SH-SY5Y (cell line): ENCODE measurements around the gene ARVCF.

Experiments used
- GATA2 ChIP-seq: IDR thresholded peaks from 2 replicates; pipeline ENCODE4 v1.6.1; 2011; ENCODE audit warnings: mild to moderate bottlenecking, low read depth, low read length
- GATA3 ChIP-seq: IDR thresholded peaks from 2 replicates; pipeline ENCODE4 v1.6.1; 2011; ENCODE audit warnings: low read depth, mild to moderate bottlenecking, low read length, moderate library complexity

DNA sequence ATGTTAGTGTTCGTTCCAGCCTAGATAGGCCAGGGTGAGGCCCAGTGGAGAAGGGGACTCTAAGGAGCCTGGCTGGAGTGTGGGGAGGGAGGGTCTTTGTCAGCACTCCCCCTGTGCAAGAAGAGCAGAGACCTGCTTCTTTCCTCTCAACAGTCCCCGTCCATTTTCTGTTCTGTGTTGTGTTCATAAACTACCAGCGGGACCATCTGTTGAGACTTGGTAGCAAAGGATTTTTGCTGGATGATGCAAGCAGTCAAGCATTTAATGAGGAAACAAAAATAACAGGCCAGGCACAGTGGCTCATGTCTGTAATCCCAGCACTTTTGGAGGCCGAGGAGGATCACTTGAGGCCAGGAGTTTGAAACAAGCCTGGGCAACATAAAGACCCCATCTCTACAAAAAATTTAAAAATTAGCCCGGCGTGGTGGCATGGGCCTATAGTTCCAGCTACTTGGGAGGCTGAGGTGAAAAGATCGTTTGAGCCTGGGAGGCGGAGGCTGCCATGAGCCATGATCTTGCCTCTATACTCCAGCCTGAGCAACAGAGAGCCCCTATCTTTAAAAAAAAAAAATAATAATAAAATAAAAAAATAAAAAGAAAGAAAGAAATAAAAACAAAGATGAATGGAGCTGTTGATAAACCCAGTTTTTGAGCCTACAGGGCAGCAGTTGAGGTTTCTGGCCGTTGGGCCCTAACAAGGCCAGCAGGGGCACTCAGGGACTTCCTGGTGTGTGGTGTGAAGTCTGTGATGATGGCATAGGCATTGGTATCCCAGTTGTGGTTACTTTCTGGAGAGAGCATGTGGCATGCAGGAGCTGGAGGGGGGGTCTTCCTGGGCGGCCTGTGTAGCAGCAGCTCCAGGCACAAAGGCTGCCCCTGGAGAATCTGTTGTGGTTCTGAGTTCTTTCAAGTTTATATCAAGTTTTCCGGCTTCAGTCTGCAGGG is 73.3 kb downstream of the ARVCF start:
- no peak for TF ChIP-seq GATA2
- no peak for TF ChIP-seq GATA3
